Renal cortical epithelial cell (primary cell): ENCODE data around the gene PLA2G4E. TPM values are rescaled to one million over a fixed set of nuclear protein-coding genes. Genes with fewer than 3 reads are reported as not detected.
A peak's percentile ranks its signal among the peaks of the same experiment; 100 is the strongest.

ENCODE experiments used
- DNase-seq: peaks from one replicate; pipeline ENCODE4 v3.0.0-alpha.2; 2011; ENCODE audit warnings: low read depth
- total RNA-seq: library from RNA; depleted of rRNA; stranded (reverse); fragments of >200 nt; gene quantifications from 2 replicates; pipeline ENCODE4 v1.2.3, GENCODE V29; 2014

The PLA2G4E gene
- total RNA-seq, 1 donor from 2014 or later, result not detected

DNA sequence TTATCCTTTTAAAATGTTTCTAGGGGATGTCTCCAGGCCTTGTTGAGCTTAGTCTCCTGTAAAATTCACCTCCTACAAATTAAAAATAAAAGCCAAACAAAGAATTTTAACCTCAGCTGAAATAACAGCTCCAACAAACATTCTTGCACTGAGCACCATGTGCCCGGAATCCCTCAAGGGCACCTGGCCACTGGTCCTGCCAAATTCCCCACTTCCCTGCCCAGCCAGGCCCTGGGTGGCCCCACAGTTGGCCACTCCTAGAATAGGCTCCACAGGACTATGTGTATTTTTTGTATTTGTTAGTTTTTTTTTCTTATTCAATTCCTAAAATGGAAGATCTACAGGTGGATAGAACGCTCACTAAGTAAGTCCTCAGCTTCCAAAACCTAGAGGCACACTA lies 33.1 kb upstream of the PLA2G4E start:
- DNase-seq, result peak; percentile 11

DNA sequence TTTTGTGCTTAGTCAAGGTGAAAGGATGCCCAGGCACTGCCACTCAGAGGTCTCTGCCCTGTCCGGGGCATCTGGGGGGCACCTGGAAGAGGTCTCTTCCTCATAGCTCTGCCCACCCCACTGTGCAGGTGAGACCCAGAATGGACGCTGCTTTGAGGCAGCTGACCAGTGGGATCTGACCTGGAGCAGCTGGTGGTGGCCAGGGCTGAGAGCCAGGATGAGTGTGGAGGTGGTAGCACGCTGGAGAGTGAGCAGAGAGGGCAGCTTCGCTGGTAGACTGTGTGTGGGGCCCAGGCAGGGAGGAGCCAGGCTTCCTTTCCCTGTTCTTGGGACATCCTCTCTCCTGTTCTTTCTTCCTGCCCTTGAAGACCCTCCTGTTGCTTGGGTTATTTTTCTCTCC lies 32.2 kb upstream of the PLA2G4E start:
- DNase-seq, result no peak

DNA sequence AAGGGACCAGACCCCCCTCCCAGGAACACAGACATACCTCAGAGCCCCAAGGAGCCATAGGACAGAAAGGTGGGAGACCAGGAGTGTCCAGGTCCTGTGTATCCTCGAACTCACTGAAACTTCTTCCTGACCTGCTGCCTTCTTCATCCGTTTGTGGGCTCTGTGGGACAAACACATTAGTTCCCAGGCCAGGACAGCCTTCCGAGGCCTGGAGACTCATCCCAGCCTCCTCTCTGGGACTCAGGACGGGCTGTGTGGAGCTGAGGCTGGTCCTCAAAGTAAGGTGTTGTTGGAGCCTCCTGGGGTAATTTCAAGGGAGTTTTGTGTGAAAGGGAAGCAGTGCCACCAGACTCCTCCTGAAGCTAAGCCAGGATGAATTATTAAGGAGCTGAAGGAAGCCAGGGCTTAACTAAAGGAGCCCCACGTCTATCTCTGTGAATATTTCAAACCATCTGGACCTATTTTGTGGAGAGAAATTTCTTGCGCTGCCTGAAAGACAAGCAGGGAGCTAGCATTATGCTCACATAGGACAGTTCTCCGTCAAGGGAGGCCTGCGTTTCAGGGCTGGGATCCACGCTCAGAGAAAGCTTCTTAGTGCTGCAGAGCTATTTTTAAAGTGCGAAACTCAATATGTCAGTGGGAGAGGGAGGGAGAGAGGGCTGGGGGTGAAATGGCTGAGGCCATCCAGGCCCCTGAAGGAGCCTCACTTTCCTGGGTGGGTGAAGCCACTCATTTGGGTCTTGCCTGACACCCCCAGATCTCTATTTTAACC lies 29.8 kb upstream of the PLA2G4E start:
- DNase-seq, result no peak

DNA sequence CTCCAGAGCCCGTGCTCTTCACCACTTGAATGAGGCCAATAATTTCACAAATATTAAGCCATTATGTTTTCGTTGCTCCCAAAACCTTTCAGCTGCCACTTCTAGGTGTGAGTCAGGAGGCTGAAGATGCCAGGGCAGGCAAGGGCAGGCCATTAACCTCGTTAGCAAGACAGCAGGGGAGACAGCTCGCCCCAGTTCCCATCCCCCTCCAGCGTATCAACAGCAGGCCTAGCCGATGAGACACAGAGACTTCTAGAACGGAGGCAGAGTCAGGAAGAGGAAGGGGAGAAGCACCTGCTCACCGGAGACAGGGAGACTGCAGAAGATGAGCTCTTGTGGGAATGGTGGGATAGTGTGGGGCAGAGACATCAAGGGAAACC lies 28.0 kb upstream of the PLA2G4E start:
- DNase-seq, result no peak

DNA sequence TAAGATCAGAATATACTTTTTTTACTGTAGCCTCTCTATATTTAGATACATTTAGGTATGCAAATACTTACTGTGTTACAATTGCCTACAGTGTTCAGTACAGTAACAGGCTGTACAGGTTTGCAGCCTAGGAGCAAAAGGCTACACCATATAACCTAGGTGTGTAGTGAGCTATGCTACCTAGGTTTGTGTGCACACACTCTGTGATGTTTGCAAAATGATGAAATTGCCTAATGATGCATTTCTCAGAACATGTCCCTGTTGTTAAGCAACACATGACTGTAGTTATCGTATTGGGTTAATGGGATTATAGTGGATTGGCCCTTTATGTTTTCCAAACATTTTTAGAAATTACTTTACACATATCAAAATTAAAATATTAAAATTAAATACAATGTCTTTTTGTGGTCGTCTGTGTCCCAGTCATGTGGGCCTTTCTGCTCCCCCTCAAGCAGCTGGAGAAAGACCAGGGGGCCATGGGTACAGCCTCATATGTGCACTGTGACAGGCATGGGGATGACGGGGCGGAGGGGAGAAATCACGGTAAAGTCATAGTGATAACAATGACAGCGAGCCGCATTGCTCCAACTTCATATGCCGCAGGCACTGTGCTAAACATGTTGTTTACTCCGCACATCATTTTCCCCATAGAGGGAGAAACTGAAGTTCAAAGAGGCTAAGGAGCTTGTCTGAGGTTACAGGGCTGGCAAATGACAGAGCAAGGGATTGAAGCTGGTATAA lies 27.4 kb upstream of the PLA2G4E start:
- DNase-seq, result no peak

DNA sequence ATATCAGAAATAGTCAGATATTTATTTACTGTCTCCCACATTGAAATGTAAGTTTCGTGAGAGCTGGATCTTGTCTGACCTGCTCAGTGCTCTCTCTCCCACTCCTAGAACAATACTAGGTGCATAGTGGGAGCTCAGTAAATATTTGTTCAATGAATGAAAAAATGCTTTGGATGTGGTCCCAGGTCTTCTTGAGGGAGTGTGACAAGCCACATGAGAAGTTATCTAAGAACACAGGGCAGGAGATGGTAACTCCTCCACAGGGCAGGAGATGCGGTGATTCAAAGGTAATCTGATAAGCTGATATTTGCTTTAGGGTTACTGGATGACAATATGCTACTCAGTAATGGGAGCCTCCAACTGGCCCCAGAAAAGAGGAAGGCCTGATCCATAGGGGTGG lies 25.8 kb upstream of the PLA2G4E start:
- DNase-seq, result no peak

DNA sequence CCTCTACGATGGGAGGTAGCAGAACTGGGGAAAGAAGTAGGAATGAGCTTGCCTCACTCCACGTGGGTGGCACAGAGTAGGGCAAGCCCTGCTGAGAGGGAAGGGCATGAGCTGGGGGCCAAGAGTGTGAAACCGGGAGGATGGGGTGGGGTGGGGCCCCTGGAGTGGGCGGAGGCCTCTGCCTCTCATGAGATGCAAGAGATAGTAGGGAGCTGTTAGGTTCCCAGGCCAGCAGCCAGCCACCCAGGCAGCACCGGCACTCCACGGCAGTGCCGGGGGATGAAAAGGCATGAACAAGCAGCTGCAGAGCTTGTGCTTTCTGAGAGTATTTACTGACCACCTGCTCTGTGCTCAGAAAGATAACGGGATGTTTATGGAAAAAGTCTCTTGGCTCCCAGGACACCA lies 24.4 kb upstream of the PLA2G4E start:
- no peak for DNase-seq

DNA sequence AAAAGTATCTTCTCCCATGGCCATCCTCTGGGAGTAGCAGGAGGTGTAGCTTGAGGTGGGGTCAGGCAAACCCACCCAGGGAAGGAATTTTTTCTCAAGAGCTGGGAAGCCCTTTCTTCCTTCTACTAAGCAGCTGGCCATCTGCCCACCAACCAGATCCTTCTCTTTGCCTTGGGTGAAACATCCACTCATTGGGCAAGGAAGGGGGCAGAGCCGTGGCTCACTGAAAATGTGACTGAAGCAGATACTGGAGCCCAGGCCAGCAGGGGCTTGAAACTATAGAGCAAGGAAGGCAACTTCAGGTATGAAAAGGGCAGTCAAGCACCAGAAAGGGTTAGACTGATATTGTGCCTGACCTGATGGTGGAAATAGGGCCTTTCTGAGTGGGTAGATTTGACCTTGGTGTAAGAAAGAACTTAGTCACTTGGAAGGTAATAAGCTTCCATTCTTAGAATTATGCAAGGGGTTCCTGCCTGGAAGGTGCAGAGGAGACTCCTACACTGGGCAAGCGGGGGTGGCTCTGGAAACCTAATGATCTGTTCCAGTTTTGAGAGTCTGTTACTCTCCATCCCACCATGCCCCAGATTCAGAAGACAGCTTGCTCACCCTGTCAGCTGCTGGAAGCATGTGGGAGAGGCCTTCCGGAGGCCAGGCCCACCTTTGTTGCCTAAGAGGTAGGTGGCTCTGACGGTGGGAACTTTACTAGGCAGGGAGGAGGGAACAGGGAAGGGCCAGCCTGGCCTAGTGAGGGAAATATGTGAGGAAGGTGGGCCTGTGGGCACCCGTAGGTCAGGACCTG lies 22.0 kb upstream of the PLA2G4E start:
- no peak for DNase-seq

DNA sequence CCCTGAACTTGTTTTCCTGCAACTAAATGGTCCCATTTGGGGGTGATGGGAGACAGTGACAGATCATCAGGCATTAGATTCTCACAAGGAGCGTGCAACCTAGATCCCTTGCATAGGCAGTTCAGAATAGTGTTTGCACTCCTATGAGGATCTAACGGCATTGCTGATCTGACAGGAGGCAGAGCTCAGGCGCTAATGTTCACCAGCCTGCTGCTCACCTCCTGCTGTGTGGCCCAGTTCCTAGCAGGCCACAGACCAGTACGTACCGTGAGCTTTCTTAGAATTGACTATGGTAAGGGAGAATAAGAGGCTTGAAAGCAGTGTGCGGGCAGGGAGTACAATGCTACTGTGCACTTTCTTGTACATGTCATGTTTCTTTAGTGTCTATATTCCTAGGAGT lies 17.6 kb upstream of the PLA2G4E start:
- DNase-seq, result no peak

DNA sequence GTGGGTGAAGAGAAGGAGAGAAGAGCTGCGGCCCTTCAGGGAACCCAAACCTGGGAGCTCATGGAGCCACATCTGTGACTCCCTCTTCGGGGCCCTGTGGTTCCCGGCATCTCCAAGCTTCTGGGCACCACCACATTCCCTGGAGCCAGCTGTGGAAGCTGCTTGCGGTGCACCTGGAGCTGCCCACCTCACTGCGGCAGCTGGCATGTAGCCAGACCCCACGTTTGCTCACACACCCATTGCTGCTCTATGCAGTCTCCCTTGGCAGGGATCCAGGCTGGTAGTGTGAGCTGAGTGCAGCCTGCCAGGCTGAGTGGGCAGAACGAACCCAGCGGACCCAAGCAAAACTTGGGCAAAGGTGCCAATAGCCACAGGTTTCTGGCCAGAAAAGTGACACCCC lies 16.8 kb upstream of the PLA2G4E start:
- peak; percentile 55 for DNase-seq

DNA sequence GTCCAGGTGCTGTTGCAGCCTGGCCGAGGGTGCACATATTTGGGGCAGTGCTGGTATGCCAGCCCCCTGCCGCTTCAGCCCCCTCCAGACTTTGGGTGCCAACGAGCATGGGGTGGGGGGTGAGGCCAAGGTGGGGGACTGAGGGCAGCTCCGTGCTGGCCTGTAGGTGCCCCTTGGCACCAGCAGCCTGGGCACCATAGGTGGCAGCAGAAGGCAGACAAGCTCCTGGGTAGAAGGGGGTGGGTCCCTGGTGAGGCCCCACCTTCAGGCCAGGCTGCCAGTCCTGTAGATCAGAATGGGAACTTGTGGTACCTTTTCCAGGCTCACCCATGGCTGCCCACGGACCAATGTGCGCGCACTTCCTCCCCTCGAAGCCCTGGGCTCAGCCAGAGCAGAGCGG lies 16.1 kb upstream of the PLA2G4E start:
- no peak for DNase-seq

DNA sequence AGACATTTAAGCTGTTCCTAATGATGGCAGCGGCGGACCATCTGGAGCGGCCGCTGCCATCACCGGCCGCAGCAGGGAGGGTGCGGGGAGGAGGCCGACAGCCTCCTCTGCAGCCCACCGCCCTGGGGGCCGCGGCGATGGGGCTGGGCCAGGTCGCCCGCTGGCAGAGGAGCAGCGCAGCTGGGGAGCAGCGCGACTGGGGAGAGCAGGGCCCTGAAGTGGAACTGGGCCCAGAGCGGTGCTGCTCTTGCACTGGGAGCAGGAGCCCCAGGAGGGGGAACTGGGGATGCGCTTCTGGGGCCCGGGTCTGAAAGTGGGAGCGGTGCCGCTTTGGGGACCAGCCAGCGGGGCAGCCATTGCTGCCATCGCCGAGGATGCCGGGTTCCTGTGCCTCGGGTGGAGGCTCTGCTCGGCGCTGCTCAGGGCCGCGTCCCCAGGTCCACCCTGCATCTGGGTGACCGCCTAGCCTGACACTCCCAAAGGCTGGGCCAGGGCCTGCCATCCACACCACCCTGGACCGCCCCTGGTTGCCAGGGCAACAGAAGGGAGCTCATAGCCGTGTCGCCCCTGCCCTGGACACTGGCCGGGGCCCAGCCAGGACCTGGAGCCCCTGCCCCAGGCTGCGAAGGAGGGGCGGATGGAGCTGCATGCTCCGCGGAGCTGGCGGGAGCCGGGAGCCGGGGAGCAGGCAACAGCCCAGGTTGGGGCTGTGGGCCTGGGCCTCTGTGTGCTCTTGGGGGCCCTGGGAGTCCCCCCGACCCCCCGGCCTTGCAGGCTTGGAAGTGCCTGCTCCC lies 15.5 kb upstream of the PLA2G4E start:
- DNase-seq, result no peak

DNA sequence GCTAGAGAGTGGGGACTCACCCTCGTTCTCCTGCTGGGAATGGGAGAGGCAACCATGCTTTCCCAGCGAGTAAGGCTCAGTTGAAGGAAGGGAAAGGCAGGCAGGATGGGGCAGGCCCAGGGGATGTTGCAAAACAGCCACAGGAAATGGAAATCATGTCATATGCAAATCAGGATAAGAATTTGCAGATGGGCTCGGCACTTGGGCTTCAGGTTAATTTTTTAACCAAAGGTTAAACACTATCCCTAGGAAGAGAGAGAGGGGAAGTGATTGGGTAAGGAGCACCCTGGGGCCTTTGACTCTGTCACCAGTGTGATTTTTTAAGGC lies 14.6 kb upstream of the PLA2G4E start:
- peak; percentile 67 for DNase-seq

DNA sequence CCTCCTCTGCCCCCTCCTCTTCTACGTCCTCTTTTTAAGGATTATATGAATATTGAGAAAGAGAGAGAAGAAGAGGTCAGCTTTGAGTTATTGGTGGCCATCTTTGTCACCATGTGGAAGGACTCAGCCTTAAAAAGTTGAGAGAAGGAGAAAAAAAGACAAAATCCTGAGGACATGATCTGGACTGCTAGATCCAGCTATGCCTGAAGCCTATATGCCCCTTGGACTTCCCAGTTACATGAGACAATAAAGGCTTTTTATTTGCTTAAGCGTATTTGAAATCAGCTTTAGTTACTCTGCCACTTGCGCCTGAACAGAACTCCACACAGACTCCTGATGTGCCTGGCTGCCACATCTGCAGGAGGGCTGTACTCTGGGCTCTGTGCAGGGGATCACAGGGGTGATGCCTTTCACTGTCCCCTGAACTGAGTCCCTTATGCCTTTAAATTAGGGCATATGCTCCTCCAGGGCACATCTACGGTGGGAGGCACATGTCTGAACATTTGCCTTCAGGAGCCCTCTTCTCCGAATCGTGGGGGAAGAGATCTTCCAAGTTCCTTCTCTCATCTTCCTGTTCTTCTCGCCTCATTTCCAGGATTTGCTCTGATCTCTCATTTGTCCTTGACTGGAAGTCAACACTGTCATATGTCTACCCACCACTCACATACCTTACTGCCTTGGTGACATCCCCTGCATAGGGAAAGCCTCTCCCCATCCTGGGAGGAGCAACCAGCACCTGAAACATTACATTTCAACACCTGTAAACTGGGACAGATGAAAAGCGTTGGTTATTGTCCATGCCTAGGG lies 14.0 kb upstream of the PLA2G4E start:
- no peak for DNase-seq

DNA sequence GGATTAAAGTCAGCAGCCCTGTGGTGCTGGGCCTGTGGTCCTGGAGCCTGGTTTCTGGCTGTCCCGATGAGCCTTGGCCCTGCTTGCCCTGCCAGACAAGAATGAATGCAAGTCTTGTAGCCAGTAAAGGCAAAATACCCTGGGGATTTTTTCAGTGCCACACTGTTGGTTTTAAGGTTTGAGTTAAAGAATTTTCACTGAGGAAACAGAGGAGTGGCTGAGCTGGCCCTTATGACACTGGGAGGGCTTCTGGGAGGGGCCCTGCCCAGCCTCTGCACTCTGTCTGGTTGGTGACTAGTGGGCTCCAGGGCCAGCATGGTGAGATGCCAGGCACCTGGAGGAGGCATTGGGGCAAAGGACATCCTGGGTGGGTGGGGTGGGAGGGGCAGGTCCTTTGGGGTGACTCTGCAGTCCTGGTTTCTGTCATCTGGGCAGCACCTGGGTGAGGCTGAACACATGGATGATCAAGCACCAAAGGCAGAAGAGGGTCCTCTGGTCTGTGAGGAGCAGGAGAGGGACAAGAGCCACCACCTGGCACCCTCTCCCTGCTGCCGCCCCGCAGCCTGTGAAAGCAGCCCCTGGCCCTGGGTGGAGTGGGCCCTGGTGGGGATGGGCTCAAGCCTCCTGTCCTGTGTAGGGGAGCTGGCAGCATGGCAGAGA lies 12.5 kb upstream of the PLA2G4E start:
- no peak for DNase-seq

DNA sequence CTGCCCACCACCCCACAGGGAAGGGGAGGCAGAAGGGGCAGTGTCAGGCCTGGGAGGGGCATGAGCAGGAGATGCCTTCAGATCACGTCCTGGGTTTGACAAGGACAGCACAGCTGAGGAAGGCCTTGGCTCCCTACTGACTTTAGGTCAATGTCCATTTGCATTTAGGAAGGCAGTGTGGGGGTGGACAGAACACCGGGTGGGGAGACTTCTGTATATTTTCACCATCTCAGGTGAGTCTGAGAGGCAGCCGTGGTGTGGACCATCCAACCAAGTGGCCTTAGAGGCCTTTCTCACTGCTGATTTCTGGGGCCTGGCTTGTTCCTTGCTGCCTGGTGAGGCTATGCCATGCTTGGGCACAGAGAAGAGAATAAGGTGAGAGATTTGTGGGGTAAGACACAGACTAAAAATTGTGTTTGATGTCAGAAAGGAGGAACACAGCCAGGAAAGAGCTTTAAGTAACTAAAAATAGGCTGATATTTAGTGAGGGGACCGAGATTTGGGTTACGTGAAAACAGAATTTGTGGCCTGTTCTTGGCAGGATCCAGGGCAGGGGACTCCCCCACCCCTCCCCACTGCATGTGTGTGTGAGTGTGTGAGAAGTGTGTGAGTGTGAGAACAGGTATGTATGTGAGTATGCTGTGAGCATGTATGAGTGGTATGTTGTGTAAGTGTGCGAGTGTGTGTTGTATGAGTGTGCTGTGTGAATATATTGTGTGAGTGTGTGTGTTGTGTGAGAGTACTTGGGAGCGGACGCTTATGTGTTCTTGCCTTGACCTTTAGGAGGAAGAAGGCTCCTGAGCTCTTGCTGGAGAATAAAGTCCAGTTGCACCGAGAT lies 11.8 kb upstream of the PLA2G4E start:
- DNase-seq, result no peak

DNA sequence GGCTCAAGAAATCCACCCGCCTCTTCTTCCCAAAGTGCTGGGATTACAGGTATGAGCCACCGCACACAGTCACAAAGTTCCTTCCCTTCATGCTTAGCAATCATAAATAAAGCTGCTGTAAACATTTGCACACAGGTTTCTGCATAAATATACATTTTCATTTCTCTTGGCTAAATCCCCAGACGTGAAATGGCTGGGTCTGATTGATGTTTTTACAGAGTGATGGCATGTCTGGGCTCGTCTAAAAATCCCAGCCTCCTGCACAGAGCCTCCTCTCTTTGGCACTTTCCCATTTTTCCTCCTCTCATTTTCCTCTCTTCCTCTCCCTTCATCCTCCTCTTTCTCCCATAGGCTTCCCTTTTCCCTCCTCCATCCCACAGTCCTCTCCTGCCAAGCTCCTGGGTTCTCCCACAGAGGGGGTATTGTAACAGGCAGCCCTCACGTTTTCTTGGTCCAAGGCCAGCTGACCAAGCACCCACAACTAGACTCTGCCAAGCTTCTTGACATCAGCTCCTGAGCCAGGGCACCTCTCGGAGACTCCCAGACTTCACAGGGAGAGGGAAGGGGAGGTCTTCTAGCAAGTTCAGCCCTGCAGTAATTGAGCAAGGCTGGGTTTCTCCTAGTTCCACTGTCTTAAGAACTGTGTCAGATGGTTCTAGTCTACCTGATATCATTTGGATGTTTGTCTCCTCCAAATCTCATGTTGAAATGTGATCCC lies 10.5 kb upstream of the PLA2G4E start:
- DNase-seq, result no peak

DNA sequence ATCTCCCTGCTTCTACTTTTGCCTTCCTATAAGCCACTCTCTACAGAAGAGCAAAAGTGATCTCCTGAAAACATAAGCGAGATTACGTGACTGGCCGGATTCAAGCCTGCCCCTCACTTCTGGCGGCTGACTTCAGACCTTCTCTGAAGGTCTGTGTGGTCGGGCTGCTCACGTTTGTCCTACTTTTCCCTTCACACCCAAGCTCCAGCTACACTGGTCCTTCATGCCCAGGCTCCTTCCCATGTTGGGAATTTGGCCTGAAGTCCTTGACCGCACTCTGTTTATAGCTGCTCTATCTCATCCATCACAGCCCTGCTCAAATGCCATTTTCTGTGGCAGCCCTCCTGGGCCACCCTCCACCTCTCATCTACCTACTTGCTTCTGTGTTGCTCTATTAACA lies 6.7 kb upstream of the PLA2G4E start:
- no peak for DNase-seq

DNA sequence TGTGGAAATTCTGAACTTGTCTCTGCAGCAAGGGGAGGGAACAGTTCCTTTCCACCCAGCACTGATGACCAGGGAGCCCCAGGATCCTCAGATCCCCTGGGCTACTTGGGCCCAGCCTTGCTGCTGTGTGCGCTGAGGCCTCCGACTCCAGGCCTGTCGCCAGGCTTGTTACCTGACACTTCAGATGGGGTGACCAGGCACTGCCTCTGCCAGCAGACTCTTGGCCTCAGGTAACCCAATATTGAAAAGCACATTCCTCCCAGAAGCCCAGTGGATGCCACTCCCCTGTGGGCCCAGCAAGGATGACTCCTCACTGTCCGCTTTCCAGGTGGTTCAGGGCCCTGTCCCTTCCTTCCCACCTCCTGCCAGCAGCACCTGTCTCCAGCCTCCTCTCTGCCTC lies 3.5 kb upstream of the PLA2G4E start:
- no peak for DNase-seq
